HG03520 (cell line): ENCODE measurements around the gene EZH2.

Source experiments
- ATAC-seq: cut with Tn5 transposase; IDR thresholded peaks from one replicate; pipeline ENCODE4 v1.9.1; 2021; ENCODE audit warnings: mild to moderate bottlenecking, moderate library complexity; ENCODE audit not compliant: unreplicated experiment

EZH2 gene

DNA sequence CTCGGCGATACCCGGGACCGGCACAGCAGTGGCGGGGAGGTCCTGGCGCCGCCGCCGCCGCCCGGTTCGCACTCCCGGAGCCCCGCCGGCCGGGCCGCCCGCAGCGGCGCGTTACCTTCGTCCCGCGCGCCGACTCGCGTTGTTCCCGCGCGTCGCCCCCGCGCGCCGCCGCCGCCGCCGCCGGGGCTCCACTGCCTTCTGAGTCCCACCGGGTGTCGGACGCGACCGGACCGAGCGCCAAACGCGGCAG lies at the start of gene EZH2:
TSS of gene EZH2 (minus strand) at position 243 of the 250 bp plus-strand sequence. CDS start 36,993 bp downstream, outside the sequence.
- peak; percentile 21 for ATAC-seq

DNA sequence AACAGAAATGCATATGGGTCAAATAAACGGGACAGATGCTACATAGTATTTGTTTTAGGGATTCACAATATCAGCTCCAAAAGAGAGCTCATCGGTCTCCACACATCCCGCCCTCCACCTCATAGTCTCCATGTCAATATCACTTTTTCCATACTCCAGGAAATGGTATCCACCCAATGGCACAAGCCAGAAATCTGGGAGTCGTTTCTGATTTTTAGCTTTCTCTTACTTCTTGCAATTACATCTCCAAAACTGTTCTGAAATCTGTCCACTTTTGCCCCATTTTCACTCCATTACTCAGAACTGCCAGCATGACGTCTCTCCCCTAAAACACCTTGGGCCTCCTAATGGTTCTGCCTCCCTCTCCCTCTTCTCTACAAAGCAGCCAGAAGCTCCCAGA lies 47.4 kb upstream of the EZH2 start:
- no peak for ATAC-seq

DNA sequence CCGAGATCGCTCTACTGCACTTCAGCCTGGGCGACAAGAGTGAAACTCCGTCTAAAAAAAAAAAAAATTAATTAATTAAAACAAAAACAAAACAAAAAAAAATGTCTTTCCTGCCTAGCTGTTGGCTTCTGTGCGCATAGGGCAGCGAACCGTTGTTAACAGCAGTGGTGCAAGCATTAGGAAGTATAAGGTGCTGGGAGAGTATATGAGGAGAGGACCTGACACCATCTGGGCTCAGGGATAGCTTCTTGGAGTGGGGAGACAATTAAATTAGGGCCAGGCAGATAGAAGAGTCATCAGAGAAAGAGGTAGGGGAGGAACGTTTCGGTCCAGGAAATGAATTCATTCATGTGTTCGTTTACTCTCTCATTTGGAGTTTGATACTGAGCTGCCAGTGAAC lies 46.2 kb upstream of the EZH2 start:
- ATAC-seq, result no peak

DNA sequence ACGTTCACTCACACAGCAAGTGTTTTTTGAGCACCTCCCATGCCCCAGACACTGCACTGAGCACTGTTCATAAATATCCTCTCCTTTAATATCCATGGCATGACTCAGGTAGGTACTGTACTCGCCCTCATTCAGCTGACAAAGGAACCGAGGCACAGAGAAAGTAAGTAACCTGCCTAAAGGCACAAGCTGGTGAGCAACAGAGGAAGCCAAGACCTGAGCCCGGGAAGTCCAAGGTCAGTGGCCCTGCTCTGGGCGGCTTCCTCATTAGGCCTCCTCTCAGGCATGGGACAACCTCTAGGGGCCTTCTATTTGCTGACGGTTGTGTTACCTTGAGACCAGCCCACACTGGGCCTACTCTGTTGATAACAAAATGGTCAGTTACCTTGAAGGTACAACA lies 45.1 kb upstream of the EZH2 start:
- ATAC-seq, result no peak

DNA sequence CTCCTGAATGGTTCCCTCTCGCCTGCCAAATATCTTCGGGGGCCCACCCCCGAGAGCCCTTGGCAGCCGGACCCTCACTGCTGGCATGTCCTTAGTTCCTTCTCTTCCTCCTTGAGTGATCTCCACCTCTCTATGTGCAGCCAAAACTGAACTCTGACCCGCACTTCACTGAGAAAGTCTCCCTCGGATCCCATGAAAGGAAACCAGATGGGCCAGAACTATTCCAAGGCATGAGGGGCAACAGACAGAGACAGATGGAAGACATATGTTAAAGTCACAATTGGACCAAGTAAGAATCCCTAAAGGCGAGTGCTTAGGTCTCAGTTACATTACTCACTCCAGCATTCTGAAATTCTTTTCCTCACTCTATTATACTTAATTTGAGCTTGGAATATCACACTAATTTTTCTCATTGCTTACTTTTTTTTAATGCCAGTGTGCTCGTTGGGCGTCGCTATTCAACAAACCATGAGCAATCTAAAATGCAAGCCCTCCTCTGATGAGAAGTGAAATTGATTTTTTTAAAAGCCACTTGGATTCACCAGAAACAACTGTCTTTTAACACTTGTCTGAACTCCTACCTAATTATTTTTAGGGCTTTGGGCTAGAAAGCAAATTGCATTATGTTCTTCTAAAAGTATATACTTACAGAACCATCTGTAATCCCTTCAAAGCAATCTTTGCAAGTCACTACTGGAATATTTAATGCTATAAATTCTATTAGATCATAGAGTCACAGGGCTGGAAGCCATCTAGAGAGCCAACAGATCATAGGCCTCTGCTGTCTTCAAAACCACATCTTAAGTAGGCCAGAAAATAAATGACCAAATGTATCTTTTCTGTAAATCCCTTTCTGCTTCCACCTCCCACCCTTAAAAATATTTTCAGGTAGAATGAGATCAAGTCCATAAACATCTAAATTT lies 43.3 kb upstream of the EZH2 start:
- no peak for ATAC-seq

DNA sequence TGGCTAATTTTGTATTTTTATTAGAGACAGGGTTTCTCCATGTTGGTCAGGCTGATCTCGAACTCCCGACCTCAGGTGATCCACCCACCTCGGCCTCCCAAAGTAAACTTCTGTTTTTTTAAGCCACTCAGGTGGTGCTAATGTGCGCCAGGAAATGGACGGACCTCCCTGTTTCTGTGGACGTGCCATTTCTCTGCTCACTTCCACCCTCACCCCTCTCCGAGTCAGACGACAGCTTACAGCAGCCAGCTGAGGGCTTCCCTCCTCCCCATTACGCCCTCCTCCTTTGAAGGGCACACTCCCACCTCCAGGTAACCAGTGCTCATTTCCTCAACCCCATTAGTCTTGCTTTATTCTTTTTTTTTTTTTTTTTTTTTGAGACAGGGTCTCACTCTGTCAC lies 41.7 kb upstream of the EZH2 start:
- ATAC-seq, result no peak

DNA sequence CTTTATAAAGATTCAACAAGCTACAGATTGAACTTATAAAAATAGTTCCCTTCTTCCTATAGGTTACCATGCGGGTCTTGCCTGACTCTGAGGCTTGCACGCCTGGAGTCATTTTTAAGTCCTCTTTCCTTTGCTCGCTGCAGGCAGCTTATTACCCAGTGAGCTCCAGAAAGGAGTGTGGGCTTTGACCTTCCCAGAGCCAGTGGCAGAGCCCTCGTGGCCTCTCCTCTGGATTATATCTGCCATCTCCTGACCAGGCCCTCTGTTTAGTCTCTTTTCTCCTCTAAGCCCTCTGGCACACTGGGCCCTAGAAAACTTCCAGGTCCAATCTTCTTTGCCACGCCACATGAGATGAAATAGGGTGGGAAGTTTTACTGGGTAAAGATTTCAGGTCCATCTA lies 39.9 kb upstream of the EZH2 start:
- ATAC-seq, result no peak

DNA sequence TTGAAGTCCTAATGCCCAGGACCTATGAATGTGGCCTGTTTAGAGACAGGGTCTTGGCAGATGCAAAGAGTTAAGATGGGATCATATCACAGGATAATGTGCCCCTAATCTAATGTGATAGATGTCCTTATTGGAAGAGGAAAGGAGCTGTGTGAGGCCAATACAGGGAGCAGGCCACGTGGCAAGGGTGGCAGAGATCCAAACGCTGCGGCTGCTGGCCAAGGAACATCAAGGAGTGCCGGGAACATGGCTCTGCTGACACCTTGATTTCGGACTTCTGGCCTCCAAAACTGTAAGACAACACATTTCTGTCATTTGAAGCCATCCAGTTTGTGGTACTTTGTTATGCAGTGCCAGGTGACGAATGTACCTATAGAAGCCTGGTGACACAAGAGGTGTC lies 37.7 kb upstream of the EZH2 start:
- no peak for ATAC-seq

DNA sequence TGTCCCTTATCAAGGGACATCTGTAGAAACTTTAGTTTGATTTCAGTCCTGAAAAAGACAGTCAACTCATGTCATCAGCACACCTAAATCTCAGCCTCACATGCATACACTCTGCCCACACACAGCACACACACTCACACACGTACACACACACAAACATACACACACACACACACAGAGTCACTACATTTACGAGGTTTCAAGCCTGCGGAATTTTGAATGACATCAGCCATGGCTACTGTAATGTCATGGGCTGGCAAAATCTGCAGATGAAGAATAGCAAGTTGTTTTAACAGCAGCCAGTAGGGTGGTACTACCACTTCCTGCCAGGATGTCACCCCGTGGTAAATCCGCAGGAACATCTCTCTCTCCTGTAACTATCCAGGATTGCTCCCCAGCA lies 37.1 kb upstream of the EZH2 start:
- ATAC-seq, result no peak

DNA sequence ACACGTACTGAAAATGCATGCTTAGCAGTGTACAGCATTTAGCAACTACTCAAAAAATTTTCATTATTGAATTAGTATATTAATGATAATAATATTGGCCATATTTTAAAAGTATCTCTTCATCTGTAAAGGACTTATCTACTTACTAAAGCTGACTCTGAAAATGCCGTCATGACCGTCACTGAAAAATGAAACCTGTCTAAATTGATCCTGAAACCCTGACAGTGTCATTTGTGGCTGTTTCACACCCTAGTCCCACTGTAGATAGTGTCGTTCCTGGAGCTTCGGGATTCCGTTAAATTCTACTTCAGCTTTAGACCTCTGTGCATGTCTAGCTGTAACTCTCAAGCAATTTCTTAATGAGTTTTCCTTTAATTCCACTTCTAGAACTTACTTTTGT lies 35.8 kb upstream of the EZH2 start:
- ATAC-seq, result no peak

DNA sequence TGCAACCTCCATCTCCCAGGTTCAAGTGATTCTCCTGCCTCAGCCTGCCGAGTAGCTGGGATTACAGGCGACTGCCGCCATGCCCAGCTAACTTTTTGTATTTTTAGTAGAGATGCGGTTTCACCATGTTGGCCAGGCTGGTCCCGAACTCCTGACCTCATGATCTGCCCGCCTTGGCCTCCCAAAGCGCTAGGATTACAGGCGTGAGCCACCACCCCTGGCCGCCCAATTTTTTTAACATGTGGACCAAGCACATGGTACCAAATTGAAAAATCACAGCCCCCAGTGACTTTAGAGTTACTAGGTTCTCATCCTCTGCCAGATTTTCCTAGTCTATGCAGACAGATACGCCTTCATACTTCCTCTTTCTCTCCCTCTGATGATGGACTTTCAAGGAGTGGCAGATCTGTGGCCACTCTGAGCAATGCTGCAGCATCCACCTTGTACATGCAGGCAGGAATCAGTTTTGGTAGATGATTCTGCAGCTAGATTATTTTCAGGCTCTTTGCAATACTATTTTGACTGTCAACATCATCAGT lies 34.0 kb upstream of the EZH2 start:
- ATAC-seq, result no peak

DNA sequence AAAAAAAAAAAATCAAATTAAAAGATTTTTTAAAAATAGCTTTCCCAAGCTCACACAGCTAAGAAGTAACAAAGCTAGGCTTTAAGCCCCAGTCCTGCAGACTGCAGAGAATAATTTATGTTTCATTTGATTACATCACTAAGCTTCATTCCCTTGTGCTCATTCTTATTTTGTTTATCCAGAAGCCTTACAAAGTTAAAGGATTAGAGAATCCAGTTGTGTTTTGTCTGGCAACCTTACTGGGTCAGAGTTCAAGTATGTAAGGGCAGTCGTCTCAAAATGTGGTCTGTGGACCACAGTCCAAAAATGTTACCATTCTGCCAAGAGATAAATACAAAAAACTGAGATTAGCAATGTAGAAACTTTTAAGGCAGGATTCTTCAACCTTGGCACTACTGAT lies 32.1 kb upstream of the EZH2 start:
- no peak for ATAC-seq

DNA sequence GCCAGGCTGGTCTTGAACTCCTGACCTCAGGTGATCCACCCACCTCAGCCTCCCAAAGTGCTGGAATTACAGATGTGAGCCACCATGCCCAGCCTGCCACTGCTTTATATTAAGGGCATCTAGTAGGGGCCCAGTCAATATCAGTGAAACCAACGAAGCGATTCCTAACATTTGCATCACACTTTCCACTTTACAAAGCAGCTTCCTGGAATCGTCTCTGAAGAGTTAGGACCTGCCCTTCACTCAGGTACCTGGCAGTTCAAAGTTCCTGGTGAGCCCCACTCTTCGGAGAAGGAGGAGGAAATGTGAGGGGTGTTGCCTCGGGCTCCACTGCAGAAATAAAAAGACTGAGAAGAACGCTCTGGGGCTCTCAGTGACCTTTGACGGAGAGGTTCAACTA lies 31.1 kb upstream of the EZH2 start:
- ATAC-seq, result no peak

DNA sequence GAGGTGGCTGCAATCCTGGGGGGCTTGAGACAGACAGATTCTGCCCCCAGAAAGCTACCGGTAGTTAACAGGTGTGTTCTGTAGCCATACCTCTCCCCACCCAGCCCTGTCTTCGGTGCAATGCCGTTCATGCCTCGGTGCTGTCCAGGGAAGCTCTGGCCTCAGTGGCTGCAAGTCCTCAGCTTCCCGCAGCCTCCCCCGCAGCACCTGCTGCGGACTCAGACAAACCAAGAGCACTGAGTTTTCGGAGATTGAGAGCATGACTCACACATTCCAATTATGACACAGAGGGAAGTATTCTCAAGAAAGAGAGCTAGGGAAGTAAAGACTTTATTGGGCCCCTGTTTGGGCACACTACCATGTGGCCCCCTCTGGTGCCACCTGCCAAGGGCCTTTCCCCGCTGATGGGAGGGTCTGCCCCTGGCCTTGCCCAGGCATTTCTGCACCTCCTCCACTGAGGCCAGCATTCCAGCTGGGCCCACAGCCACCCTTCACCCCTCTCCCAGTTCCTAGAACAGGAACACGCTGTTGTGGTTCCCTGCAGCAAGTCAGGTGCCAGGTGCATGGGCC lies 30.2 kb upstream of the EZH2 start:
- ATAC-seq, result peak; percentile 37

DNA sequence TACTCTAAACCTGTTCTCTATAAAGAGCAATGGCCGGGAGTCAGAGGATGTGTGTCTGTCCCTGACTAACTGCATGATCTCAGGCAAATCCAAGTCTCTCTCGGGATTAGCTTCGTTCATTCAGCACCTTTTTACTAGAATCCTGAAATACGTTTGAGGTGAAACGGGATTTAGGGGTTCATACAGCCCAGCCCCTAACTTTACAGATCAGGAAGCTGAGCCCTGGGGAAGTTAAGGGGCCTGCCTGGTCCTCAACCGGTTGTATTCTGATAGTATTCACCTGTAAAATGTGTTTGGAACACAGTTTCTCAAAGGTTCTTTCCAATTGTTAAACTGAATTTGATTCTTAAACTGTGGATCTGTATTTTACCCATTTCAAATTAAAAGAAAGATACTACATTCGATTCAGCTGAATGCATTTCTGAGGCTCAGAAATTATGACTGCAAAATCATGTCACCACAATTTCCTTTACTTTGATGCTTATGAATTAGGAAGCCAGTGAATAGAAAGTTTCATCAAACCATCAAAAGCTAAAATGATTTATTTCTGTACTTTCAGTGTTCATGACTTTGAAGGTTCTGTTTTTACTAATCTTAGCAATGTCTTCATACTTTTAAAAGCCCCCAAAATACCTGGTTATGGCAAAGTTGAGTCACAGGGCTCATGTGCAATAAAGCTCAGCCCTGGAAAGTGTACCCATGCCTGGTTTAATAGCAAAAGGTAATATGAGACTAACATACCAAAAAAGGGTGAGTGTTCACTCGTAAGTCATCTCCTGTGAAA lies 28.9 kb upstream of the EZH2 start:
- ATAC-seq, result peak; percentile 59

DNA sequence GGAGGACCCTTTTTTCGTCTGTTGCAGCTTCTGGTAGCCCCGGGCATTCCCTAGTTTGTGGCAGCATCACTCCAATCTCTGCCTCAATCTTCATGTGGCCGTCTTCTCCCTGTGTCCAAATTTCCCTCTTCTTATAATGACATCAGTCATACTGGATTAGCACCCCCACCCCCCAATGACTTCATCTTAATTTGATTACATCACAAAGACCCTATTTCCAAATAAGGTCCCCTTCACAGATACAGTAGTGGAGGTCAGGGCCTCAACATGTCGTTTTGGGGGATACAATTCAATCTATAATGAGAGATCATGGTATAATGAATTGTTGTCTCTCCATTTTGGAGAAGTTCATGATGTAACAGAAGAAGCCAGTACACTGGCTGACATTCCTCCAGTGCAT lies 28.1 kb upstream of the EZH2 start:
- no peak for ATAC-seq

DNA sequence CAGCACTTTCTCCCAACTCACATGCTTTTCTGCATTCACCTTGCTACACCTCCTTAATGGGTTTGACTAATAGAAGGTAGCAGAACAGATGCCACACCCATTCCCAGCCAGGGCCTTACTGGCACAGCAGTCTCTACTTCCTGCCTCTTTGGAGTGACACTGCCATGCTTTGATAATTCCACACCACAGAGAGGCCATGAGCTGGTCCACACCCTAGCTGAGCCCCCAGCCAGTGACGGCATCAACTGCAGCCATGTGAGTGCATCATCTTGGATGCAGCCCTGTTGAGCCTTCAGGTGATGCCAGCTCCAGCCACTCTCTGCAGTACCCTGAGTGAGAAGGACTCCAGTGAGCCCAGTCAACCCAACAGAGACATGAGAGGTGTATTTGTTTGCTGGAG lies 27.5 kb upstream of the EZH2 start:
- no peak for ATAC-seq

DNA sequence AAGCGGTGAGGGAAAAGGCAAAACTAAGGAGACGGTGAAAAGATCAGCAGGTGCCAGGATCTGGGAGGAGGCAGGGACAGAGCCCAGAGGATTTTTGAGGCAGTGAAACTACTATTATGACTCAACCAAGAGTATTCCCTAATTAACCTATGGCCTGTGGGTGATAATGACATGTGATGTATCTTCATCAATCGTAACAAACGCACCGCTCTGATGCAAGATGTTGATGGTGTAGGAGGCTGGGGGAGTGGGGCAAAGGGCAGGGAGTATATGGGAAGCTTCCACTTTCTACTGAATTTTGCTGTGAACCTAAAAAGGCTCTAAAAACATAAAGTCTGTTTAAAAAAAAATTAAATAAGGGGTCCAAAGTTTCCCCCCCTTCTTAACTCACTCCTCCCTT lies 25.5 kb upstream of the EZH2 start:
- no peak for ATAC-seq

DNA sequence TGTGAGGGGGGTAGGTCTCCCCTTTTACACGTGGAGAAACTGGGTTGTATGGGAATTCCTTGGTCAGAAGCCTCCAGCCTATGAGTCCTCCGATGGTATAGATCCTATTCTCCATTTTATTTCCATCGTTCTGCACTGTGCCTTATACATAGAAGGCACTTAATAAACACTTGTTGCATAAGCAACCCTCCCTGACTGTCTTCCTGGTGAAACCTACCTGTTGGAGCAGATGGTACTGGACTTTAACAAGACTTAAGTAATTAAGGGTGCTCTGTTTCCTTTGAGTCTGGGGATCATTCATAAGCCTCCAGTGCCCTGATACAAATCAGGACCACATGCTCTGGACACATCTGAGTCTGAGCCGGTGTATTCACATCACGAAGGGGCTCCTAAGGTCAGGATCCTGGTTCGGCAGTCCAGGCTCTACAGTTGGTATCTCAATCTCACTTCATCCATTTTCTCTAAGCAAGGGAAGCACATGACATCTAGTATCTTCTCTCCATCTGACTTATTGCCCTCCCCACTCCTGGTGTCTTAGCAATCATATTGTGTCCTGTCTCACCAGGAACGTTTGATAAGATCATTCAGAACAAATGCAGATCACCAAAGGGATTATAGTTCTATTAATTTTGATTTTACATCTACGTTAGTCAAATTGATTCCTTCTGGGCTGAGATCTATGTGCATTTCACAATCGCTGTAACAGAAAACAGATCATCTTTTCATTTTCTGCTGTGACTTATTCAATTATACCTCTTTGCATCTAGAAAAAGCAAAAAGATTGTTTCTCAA lies 22.8 kb upstream of the EZH2 start:
- no peak for ATAC-seq

DNA sequence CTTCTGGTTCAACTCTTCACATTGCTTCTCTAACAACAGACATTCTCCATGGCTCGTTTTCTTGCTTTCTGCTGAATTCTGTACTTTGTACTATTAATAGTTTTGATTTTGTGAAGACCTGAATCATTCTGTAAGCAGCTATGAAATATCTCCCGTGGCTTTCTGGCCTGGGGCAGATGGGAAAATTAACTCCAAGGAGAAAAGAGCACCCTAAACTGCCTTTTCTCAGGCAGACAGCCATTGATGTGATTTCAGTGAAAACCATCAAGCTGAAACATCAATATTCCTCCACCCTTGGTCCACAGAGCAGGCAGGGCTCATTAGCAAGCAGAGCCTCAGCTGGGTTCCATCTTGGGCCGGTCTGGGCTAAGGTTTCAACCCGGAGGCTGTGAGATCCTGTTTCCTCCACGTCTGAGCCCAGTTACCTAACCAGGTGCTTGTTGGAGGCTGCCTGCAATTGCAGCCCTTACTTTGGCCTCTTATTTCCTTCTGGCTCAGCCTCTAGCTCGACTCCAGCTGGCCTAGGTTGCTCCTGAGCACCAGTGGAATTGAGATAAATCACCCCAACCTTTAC lies 21.1 kb upstream of the EZH2 start:
- no peak for ATAC-seq

DNA sequence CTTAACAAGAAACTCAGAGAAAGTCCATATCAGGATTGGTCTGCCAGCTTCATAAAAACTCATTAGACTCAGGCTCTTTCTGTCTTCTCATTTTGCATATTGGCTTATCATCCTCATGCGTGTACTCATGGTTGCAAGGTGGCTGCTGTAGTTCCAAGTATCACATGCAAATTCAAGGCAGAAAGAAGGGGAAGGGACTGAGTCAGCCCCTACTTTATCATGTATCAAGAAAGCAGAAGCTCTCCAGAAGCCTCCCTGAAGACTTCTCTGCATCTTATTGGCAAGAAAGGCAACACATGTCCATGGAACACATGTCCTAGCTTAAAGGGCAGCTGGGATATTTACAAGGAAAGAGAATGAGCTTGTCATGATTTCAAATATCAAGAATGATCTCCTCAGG lies 19.4 kb upstream of the EZH2 start:
- ATAC-seq, result no peak
